ENCODE results near the gene TMEM212. TPM values are rescaled to one million over a fixed set of nuclear protein-coding genes. Genes with fewer than 3 reads are reported as not detected.

TMEM212 gene
- total and polyA plus RNA-seq, 9 of the 15 experiments (the other 6 are each of a cell fraction or from before 2014, with no cell fraction given), result not detected

- TF ChIP-seq BCLAF1 (IDR thresholded peaks at IDR 0.05; ENCODE audit: borderline replicate concordance in 1 of 2, control insufficient read depth in 1 of 2, low read depth in 2 of 2, low read length in 1 of 2) (no peak), MTA1 (IDR thresholded peaks at IDR 0.05; ENCODE audit: borderline replicate concordance) (no peak), ADNP (tag; IDR thresholded peaks at IDR 0.05) (no peak), SMAD2 (IDR thresholded peaks at IDR 0.05; ENCODE audit: low read depth, low read length) (no peak), DPF2 (IDR thresholded peaks at IDR 0.05) (no peak), NFYB (IDR thresholded peaks at IDR 0.05; ENCODE audit: extremely low read depth, insufficient read length) (no peak), CEBPG (CRISPR knock-in tag; IDR thresholded peaks at IDR 0.05) (no peak), CEBPG (tag; conservative IDR thresholded peaks at IDR 0.05 in 1 of 2, IDR thresholded peaks at IDR 0.05 in 1 of 2) (no peak), SREBF1 (IDR thresholded peaks at IDR 0.05; ENCODE audit: borderline replicate concordance, low read depth, low read length) (no peak), RCOR1 (IDR thresholded peaks at IDR 0.05; ENCODE audit: borderline replicate concordance in 1 of 2, low read depth in 2 of 2, low read length in 2 of 2) (no peak), MEF2A (IDR thresholded peaks at IDR 0.05; ENCODE audit: control insufficient read depth, low read depth, low read length) (no peak)
- TF ChIP-seq, protein P1, sequence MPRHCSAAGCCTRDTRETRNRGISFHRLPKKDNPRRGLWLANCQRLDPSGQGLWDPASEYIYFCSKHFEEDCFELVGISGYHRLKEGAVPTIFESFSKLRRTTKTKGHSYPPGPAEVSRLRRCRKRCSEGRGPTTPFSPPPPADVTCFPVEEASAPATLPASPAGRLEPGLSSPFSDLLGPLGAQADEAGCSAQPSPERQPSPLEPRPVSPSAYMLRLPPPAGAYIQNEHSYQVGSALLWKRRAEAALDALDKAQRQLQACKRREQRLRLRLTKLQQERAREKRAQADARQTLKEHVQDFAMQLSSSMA (CRISPR knock-in tag; IDR thresholded peaks at IDR 0.05), result no peak
Observed at GRCh38 chr3:171898192-171898591, 55.0 kb downstream of the TMEM212 start (continued).
